Heart left ventricle (tissue), 16 donors: ENCODE data around the gene TRIP12. TPM values are rescaled to one million over a fixed set of nuclear protein-coding genes. Genes with fewer than 3 reads are reported as not detected.
"Not testable (repeated sequence)": the region's sequence is repeated elsewhere in the genome, so short reads cannot be mapped to it uniquely, and the experiment has no call there.

Source experiments
- ATAC-seq, 4 donors: fragments of 200-7000 bp; cut with Tn5 transposase; one replicate each; pipeline ENCODE4 v1.9.1; 2020 to 2022; ENCODE audit warnings: moderate library complexity in 4 of 4, mild to moderate bottlenecking in 3 of 4, moderate number of reproducible peaks in 1 of 4
- DNase-seq, 5 donors: peaks; one replicate each; pipeline ENCODE4 v3.0.0-alpha.2; 2020
- H3K27ac ChIP-seq, 12 donors: fragments of 200-600 bp; sonication (generic) in 4 of 12; one replicate each; pipeline versions ENCODE4 v1.5.0 to v1.8.0; 2016 to 2022; ENCODE audit warnings: mild to moderate bottlenecking in 2 of 12
- H3K27me3 ChIP-seq, 9 donors: fragments of 200-600 bp; sonication (generic) in 2 of 9; one replicate each; pipeline versions ENCODE4 v1.5.1 to v1.8.0; 2016 to 2022; ENCODE audit warnings: mild to moderate bottlenecking in 3 of 9
- H3K36me3 ChIP-seq, 9 donors: fragments of 200-600 bp; sonication (generic) in 2 of 9; one replicate each; pipeline versions ENCODE4 v1.5.0 to v1.8.0; 2018 to 2022; ENCODE audit warnings: mild to moderate bottlenecking in 2 of 9
- H3K4me1 ChIP-seq, 12 donors: fragments of 200-600 bp; sonication (generic) in 4 of 12; one replicate each; pipeline versions ENCODE4 v1.5.0 to v1.8.0; 2016 to 2022; ENCODE audit warnings: mild to moderate bottlenecking in 3 of 12
- H3K4me3 ChIP-seq, 12 donors: fragments of 200-600 bp; sonication (generic) in 4 of 12; one replicate each; pipeline versions ENCODE4 v1.5.0 to v1.8.0; 2017 to 2022; ENCODE audit warnings: mild to moderate bottlenecking in 9 of 12, moderate library complexity in 4 of 12
- H3K9me3 ChIP-seq, 12 donors: fragments of 200-600 bp; sonication (generic) in 4 of 12; one replicate each; pipeline versions ENCODE4 v1.5.0 to v1.8.0; 2016 to 2022; ENCODE audit warnings: mild to moderate bottlenecking in 1 of 12
- POLR2A ChIP-seq, 2 donors: fragments of 450-650 bp; IDR thresholded peaks; one replicate each; pipeline ENCODE4 v1.6.1; 2017; ENCODE audit warnings: antibody characterized with exemption in 2 of 2, mild to moderate bottlenecking in 2 of 2, moderate library complexity in 2 of 2
- WGBS, 4 donors: extraction: QIAGEN DNeasy Blood & Tissue Kit in 2 of 4; methylation state at CpG; one replicate each; pipeline versions ENCODE4 v1.1.5 to v1.1.7; 2013 to 2018; 5-methylcytosine and 5-hydroxymethylcytosine counted together
- intact Hi-C, 10 donors: fragments of 100-400 bp; cut with DNase I; formaldehyde crosslinking; loops; one replicate each; pipeline versions ENCODE4 v1.11.1 to v1.14.2; 2022
- polyA plus RNA-seq, 2 donors: library from polyadenylated mRNA; stranded (reverse); fragments of 200-250 nt; gene quantifications; one replicate each; pipeline ENCODE4 v1.2.3, GENCODE V29; 2013
- total RNA-seq, 9 donors: library from RNA; depleted of rRNA in 2 of 9; stranded (reverse); fragments of >200 nt in 2 of 9; fragmentation: NEBNext Ultra II Directional in 3 of 9; extraction: Animal tissue kit (Norgen Biotek cat#: 25700) in 3 of 9; gene quantifications; one replicate each; pipeline versions ENCODE4 v1.1.0 to v1.2.4, GENCODE V29; 2016 to 2023
- TF ChIP-seq, protein P1 (sequence below), 12 donors: fragments of 200-600 bp; sonication (generic) in 4 of 12; IDR thresholded peaks; one replicate each; pipeline versions ENCODE4 v1.5.0 to v1.8.0; 2018 to 2022; ENCODE audit warnings: antibody characterized with exemption in 12 of 12, mild to moderate bottlenecking in 5 of 12
- donor health status: ischemic (EF 13 %, LVEDD 7.1; RV severe dilation, severe dysfunction).
- donor health status: healthy with polysubstance abuse.
- donor health status: DM: no; HTN: yes; CAD: no.
- donor health status: DM: no; HTN: no; CAD: no.
- donor health status: ischemic (EF 25% LVEDD 6.9; RV normal size, moderate dysfunction).
- donor health status: ischemic (EF 25% LVEDD 5.7; RV mildly dilated, moderate dysfunction).
- donor health status: healthy.
- donor health status: DM: yes; HTN: yes; CAD: no.
- donor health status: ischemic (EF 35%, LVEDD 5.7; RV mildly dilated, moderate dysfunction).
- donor health status: nonischemic (EF 11% LVEDD 7.7; RV severe dilation, severe dysfunction).
- donor health status: DM: yes; HTN: yes; CAD: no.
- donor health status: PGD.
- donor health status: ischemic (EF 29% LVEDD 5.4; RV normal size, mild dysfunction).
- donor health status: nonischemic (EF 23%, LVEDD 6.1; RV moderate dilation, normal function).

The TRIP12 gene
- total and polyA plus RNA-seq, 11 donors: 16.1 to 245 (median 193) TPM

DNA sequence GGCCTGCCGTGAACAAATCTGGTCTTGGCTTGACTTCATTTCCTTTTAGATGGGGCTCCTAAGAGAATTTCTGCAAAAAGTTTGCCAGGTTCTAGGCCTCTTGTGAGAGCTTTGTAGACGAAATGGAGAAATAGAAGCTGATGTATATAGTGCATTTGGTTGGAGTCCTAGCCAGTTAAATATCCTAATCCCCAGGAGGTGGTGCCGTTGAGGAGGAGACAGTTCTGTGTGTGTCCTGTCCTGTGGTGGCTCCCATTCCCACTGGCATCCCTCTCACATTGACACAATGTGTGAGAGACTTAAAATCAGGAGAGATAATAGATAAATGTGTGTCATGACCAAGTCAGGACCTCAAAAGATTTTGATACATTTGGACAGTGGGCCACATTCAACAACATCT is 172.9 kb downstream of the TRIP12 start:
- Histone ChIP-seq H3K27ac (no peak overlapping the region), H3K9me3 (peaks cover 0 to 8% (median 0%) of the 10 kb centered on the region in 12 donors), H3K27me3 (peaks cover 0 to 4% (median 0%) of the 10 kb centered on the region in 9 donors), H3K4me3 (no peak overlapping the region), H3K4me1 (no peaks in the 10 kb centered on the region), H3K36me3 (no peaks in the 10 kb centered on the region)
- DNase-seq (no peak), ATAC-seq (no peak)
- intact Hi-C loops: no loop called here
- 77 to 86% (median 79%) methylated on average over 3 of the region's 3 CpGs for WGBS, 4 donors
- TF ChIP-seq POLR2A (IDR thresholded peaks at IDR 0.05): no peak
- TF ChIP-seq, protein P1, sequence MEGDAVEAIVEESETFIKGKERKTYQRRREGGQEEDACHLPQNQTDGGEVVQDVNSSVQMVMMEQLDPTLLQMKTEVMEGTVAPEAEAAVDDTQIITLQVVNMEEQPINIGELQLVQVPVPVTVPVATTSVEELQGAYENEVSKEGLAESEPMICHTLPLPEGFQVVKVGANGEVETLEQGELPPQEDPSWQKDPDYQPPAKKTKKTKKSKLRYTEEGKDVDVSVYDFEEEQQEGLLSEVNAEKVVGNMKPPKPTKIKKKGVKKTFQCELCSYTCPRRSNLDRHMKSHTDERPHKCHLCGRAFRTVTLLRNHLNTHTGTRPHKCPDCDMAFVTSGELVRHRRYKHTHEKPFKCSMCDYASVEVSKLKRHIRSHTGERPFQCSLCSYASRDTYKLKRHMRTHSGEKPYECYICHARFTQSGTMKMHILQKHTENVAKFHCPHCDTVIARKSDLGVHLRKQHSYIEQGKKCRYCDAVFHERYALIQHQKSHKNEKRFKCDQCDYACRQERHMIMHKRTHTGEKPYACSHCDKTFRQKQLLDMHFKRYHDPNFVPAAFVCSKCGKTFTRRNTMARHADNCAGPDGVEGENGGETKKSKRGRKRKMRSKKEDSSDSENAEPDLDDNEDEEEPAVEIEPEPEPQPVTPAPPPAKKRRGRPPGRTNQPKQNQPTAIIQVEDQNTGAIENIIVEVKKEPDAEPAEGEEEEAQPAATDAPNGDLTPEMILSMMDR (IDR thresholded peaks at IDR 0.05): no peak

DNA sequence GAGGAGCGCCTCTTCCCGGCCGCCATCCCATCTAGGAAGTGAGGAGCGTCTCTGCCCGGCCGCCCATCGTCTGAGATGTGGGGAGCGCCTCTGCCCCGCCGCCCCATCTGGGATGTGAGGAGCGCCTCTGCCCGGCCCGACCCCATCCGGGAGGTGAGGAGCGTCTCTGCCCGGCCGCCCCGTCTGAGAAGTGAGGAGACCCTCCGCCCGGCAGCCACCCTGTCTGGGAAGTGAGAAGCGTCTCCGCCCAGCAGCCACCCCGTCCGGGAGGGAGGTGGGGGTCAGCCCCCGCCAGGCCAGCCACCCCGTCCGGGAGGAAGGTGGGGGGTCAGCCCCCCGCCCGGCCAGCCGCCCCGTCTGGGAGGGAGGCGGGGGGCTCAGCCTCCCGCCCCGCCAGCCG is 179.1 kb downstream of the TRIP12 start:
- DNase-seq, H3K36me3 ChIP-seq, H3K27ac ChIP-seq, ATAC-seq, intact Hi-C loops, H3K27me3 ChIP-seq, H3K4me3 ChIP-seq, H3K4me1 ChIP-seq: not testable (repeated sequence)
- 96 to 97% (median 97%) methylated on average over 17 to 35 of the region's 35 CpGs; no CpG with 5 or more reads in 1 of the 4 donors for WGBS, 4 donors
- peaks cover 0 to 30% (median 10%) of the 10 kb centered on the region in 12 donors for H3K9me3 ChIP-seq

DNA sequence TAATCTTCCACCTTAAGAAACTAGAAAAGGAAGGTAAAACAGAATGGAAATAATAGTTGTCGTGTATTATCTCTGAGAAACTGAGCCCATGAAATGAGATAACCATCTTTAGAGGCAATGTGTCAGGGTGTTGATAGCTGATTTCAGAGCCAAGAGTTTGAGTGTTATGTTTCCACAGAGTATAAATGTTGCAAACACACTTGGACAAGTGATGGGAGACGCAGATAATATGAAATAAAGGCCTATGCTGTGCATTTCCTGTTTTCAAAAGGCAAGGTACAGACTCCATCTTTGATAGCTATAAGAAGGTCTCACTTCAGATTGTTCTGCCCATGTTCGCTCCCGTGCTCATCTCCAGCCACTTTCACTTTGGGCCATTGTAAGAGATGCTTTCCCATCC is 181.5 kb downstream of the TRIP12 start:
- DNase-seq (no peak), ATAC-seq (no peak)
- 80 to 90% (median 84%) methylated on average over 4 of the region's 4 CpGs for WGBS, 4 donors
- Histone ChIP-seq H3K27me3 (peaks cover 0 to 4% (median 0%) of the 10 kb centered on the region in 9 donors), H3K27ac (no peak overlapping the region), H3K4me3 (no peak overlapping the region), H3K36me3 (no peaks in the 10 kb centered on the region), H3K9me3 (peaks cover 0 to 35% (median 16%) of the 10 kb centered on the region in 12 donors), H3K4me1 (no peaks in the 10 kb centered on the region)
- TF ChIP-seq, protein P1 (IDR thresholded peaks at IDR 0.05): no peak
- TF ChIP-seq POLR2A (IDR thresholded peaks at IDR 0.05): no peak
- intact Hi-C loops: no loop called here

DNA sequence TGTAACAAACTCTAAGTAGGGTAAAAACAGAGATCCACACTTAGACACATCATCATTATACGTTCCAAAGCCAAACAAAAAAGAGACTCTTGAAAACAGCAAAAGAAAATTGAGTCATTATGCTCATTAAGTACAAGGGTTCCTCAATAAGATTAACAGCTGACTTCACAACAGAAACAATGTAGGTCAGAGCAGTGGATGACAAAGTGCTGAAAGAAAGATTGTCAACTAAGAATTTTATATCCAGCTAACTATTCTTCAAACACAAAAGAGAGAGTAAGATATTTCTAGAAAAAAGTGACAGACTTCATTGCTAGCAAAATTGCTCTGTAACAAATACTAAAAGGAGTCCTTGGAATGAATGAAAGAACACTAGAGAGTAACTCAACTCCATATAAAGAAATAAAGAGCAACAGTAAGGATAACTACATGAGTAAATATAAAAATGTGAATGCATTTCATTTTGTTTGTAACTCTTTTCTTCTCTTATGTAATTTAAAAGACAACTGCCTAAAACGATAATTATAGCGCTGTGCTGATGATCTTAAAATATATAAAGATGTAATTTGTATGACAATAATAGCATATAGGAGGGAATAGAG is 183.7 kb downstream of the TRIP12 start:
- no peak for TF ChIP-seq POLR2A (IDR thresholded peaks at IDR 0.05)
- TF ChIP-seq, protein P1 (IDR thresholded peaks at IDR 0.05): no peak
- WGBS, 4 donors: 80 to 86% (median 83%) methylated on average over 3 of the region's 3 CpGs
- H3K4me3 ChIP-seq: no peak overlapping the region
- peaks cover 0 to 29% (median 16%) of the 10 kb centered on the region in 12 donors for H3K9me3 ChIP-seq
- ATAC-seq (no peak), DNase-seq (no peak)
- intact Hi-C loops: no loop called here
- no peaks in the 10 kb centered on the region for H3K4me1 ChIP-seq
- no peaks in the 10 kb centered on the region for H3K36me3 ChIP-seq
- H3K27ac ChIP-seq: no peak overlapping the region
- H3K27me3 ChIP-seq: no peaks in the 10 kb centered on the region

DNA sequence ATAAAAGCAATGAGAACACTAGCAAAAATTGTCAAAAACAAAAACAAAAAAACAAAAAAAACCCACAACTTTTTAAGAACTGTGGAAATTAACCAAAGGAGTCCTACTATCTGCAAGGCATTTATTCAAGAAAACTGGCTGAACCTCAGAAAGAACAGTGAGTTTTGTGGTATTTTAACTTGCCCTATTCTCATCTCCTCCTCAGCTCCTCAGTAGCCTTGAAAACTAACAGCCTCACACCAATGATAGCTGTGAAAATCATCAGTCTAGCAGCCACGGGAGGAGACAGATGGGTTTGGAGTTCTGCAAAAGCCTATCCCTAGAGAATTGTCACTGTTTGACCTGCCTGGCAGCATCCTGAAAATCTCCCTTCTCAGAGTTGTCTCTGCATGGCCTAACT is 187.4 kb downstream of the TRIP12 start:
- intact Hi-C loops: no loop called here
- ATAC-seq (no peak), DNase-seq (no peak)
- no peak overlapping the region for H3K4me3 ChIP-seq
- peaks cover 0 to 29% (median 15%) of the 10 kb centered on the region in 12 donors for H3K9me3 ChIP-seq
- H3K36me3 ChIP-seq: no peaks in the 10 kb centered on the region
- no peak overlapping the region for H3K27ac ChIP-seq
- no peaks in the 10 kb centered on the region for H3K27me3 ChIP-seq
- H3K4me1 ChIP-seq: peaks cover 0 to 3% (median 0%) of the 10 kb centered on the region in 12 donors
- no peak for TF ChIP-seq POLR2A (IDR thresholded peaks at IDR 0.05)
- TF ChIP-seq, protein P1 (IDR thresholded peaks at IDR 0.05): no peak
- 26 to 53% (median 47%) methylated on average over 1 of the region's 1 CpG for WGBS, 4 donors
